Iris pigment epithelial cell (primary cell): ENCODE results near the gene CKB.
"Not testable (repeated sequence)": the region's sequence is repeated elsewhere in the genome, so short reads cannot be mapped to it uniquely, and the experiment has no call there.

Experiments used
- DNase-seq: peaks from one replicate; pipeline ENCODE4 v3.0.0-alpha.2; 2011; ENCODE audit warnings: low read depth

CKB gene

DNA sequence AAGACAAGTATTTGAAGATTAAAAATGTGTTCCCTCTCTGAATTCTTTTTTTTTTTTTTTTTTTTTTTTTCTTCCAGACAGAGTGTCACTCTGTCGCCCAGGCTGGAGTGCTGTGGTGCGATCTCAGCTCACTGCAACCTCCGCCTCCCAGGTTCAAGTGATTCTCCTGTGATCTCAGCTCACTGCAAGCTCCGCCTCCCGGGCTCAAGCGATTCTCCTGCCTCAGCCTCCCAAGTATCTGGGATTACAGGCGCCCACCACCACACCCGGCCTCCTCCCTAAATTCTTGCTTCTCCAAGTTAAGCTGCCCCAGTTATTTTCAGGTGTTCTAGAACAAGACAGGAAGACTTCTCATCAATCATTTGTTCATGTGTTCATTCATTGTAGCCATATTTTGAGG is 10.4 kb downstream of the CKB start:
- DNase-seq, result not testable (repeated sequence)

DNA sequence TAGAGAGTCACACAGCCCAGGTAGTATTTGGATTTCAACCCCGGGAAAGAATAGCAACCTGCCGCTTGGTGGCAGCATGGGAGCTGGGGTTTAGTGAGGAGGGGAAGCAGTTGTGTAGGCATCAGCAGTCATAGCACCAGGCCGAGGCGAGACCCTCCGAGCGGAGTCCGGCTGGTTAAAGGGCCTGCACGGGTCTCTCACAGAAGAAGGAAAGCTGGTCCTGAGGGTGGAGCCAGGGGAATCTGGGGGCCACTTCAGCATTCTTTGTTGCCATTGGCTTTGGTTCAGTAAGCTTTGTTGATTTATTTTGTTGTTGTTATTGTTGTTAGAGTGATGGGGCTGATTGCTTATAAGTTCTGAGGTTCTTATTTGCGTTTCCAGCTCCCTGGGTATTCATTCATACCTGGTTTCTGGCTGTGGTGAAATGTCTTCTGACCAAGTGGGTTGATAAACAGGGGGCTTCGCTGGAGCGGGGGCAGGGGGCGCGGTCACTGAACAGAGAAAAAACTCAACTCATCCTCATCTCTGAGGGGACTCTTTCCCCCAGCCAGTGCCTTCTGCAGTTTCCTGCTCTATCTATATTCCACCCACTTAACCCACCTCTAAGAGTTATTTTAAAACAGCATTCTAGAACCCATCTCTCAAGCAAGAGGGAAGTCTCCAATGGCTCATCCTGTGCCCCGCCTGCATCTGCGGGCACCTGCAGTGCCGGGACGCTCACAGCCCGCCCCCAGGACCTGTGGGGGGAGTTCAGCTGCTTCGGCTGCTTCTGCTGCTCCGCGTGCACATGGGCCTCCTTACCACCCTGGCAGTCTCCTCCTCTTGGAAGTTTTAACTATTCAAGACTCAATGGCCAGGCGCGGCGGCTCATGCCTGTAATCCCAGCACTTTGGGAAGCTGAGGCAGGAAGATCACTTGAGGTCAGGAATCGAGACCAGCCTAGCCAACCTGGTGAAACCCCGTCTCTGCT is 11.6 kb downstream of the CKB start:
- no peak for DNase-seq

DNA sequence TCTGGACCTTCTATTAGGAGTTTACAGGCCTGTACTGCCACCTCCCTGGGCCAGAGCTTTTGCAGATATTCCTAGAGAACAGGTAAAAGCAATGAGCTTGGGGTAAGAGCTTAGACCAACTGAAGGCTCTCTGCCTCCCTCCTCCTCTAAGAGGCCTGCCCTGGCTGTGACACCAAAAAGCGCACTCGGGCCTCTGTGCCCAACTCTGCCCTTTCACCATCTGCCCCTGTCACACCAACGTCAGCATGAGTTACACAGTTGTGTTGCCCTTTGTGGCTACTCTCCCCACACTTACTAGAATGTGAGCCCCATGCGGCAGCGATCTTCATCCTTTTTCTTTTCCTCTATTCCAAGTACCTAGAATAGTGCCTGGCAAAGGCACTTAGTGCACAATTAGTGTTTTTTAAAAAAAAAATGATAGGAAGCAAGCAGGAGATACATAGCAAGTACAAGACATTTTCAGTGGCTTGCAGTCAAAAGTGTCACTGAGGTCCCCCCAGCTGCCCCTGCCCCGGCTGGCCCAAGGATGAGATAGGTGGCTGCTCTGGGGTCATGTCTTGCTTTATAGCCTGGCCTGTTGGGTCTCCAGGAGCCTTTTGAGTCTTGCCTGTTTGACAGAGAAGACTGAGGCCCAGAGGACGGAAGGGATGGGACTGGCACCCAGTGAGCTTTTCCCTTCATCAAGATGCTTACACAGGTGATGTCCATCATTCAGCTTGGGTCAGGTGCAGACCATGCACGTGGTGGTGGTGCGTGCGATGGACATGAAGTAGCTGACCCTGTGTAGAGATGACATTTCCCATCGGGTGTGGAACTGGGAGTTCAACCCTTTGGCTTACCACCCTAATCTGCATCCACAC is 12.5 kb downstream of the CKB start:
- no peak for DNase-seq

DNA sequence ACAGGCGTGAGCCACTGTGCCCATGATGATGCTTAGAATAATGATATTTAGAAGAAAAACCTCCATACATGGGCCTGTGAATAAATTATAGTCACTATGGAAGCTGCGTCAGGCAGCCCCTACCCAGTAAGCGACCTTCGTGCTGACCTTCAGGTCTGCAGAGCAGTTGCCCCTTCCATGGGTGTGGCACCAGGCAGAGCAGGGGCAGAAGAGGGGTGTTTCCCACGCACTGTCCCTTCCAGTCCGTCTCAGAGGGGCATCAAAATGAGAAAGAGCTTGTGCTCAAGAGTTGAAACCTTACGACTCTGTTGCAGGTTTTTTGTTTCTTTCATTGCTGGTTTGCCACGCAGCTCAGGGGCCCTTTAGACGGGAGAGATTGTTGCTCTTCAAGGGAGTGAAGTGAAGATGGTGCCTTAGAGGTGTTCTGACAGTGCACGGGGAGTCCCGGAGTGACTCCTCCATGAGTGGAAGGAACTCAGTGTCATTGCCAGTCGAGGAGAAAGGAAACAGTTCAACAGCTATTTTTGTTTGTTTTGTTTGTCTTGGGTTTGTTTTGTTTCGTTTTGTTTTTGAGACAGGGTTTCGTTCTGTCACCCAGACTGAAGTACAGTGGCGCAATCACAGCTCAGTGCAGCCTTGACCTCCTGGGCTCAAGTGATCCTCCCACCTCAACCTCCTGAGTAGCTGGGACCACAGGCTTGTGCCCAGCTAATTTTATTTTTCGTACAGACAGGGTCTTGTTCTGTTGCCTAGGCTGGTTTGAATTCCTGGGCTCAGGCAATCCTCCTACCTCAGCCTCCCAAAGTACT is 13.9 kb downstream of the CKB start:
- no peak for DNase-seq

DNA sequence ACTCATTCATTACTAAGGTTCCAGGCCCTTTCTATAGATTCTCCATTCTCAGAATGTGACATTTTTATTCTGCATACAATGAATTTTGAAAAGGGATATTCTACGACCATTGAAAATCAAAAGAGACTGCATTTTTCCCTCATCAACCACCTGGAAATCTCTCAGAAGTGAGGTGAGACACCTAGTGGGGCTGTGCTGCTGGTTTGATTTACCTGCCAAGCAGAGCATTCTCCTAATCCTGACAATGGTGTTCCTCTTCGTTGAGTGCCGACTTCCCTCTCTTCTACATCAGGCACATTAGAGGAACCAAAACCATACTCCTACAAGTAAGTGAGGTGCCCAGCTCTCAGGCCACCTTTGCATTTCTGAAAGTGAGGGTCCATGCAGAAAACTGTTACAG is 14.9 kb downstream of the CKB start:
- DNase-seq, result no peak

DNA sequence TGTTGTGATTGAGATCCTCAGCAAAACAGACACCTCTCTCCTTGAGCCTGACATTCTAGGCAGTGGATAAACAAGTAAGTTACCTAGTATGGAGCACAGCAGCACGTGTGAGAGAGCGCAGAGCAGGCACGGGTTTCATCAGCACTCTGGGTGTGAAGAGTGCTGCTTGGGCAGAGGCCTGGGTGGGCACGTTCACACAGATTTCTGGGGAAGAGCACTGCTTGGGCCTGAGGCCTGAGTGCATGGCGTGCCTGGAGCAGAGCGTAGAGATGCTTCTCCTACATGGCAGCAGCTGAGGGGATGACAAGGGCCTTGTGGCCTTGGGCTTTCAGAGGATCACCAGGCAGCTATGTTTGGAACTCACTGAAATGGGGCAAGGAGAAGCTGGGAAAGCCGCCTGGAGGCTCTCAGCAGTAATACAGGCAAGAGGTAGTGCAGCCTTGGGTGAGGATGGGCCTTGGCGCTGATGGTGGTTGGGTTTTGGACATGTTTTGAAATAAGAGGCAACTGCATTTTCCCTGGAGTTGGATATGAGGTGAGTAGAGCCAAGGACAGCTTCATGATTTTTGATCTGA is 17.6 kb downstream of the CKB start:
- no peak for DNase-seq

DNA sequence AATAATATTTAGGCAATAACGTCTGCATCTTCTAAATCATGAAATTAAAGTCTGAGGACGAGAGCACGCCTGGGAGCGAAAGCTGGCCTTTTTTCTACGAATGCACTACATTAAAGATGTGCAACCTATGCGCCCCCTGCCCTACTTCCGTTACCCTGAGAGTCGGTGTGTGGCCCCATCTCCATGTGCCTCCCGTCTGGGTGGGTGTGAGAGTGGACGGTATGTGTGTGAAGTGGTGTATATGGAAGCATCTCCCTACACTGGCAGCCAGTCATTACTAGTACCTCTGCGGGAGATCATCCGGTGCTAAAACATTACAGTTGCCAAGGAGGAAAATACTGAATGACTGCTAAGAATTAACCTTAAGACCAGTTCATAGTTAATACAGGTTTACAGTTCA is 19.3 kb downstream of the CKB start:
- DNase-seq, result no peak

DNA sequence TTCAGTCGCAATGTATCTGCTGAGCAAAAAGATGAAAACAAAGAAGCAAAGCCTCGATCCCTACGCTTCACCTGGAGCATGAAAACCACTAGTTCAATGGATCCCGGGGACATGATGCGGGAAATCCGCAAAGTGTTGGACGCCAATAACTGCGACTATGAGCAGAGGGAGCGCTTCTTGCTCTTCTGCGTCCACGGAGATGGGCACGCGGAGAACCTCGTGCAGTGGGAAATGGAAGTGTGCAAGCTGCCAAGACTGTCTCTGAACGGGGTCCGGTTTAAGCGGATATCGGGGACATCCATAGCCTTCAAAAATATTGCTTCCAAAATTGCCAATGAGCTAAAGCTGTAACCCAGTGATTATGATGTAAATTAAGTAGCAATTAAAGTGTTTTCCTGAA is 19.8 kb downstream of the CKB start:
- DNase-seq, result no peak

DNA sequence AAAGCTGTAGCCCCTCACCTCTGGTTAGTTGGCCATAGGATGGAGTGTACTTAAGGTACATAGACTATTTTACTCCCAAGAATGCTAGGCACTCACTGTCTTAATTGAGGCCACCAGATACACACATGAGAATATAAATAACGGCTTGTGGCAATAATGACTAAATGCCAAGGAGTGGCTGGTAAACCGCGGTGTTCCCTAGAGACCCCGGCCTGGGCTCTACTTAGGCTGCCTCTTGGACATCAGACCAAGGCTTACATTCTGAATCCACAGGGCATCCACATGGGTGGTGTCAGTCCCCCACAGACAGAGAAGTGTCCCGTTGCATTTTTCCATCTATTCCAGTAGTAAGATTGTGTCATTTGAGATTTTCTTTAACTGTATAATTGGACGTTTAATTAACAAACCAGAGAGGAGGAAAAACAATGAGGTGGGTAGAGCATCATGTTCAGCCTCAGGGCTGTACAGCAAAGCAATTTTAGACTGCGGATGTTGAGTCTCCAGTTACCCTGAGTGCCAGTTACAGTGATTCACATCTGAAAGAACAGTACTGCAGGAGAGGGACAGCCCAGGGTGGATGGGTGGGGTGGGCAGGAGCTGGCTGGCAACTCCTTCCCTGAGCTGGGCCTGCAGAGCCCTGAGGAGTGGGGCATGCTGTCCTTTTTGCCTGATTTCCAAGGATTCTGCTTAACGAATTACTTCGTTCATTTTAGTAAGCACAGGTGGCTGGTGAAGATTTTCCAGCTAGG is 20.5 kb downstream of the CKB start:
- DNase-seq, result no peak

DNA sequence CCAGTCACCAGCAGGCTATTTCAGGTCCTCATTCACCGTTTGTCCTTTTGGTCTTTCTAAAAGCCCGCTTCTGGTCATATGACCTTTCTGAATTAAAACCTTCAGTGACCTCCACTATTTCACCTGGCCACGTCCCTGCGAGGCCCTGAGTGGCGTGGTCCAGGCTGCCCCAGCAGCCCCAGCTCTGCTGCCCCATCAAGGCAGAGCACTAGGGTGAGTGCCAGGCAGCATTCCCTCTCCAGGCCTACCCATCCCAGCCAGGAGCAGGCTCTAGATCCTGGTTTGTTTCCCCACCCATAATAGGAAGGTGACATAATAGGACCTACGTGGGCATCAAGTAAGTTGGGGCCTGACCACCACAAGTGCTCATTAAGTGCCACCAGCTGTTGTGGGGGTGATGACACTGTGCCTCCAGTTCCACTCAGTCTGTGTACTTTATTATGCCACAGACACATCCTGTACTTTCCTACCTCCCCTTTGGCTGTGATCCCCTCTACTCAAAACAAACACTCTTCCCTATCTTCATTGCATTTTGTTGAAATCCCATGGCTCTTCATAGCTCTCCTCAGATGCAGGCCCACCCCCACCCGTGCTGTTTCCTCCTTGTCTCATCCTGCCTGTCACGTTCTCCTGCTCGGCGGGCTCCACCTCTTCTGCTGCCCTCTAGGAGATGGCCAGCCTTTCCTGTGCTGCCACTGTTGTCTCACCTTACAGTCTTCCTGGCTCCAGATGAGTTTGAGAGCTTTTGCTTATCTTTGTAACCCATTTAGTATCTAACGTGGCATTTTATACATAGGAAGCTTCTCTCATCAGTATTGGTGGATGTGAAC is 21.4 kb downstream of the CKB start:
- no peak for DNase-seq

DNA sequence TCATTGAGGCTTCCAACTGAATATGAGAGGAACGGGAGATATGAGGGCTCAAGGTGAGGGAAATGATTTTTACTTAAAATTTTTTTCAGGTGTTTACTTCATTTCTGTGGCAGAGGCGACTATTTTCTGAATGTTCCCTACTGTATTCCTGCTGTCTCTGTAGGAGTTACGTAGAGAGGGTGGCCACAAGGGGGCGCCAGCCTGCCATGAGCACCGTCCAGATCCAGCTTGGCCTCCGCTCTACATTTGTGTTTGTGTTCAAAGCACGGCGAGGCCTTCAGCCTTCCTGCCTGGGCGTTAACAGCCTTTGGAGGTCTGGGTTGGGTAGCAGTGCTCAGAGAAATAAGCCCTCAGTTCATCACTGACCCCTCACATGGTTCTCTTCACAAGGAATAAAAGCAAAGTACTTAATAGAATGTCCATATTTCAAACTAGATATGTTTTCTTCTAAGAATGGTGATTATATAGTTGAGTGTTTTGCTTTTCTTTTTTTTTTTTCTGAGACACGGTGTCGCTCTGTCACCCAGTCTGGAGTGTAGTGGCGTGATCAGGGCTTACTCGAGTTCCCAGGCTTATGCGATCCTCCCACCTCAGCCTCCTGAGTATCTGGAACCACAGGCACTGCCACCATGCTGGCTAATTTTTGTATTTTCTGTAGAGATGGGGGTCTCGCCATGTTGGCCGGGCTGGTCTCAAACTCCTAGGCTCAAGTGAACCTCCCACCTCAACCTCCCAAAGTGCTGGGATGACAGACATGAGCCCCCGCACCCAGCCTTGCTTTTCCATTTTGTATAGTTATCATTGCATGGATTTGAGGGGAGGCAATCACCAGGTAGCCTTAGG is 22.3 kb downstream of the CKB start:
- peak; percentile 86 for DNase-seq

DNA sequence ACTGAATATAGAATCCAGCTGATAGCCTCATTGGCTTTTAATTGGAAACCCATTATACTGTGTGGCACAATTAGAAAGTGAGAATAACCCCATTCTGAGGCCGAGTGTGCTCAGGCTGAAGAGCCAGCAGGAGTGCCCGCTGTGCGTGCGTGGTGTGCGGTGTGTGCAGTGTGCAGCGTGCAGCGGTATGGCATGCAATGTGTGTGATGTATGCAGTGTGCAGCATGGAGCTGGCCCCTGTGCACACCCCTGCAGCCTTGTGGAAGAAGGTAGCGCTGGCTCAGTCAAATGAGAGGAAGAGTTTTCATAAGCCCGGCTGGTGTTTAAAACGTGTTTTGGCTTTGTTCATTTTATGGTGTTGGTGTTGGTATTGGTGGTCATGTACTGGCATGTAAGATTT is 22.9 kb downstream of the CKB start:
- DNase-seq, result no peak

DNA sequence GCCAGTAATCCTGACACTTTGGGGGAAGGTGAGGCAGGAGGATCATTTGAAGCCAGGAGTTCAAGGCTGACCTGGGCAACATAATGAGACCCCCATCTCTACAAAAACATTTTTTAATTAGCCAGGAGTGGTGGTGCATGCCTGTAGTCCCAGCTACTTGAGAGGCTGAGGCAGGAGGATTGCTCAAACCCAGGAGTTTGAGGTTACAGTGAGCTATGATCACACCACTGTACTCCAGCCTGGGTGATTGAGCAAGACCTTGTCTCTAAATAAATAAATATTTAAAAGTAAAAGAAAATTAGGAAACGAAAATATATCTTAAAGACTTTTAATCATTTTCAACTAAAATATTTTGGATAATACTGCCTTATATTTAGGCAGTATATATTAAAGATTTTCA is 25.9 kb downstream of the CKB start:
- peak; percentile 65 for DNase-seq

DNA sequence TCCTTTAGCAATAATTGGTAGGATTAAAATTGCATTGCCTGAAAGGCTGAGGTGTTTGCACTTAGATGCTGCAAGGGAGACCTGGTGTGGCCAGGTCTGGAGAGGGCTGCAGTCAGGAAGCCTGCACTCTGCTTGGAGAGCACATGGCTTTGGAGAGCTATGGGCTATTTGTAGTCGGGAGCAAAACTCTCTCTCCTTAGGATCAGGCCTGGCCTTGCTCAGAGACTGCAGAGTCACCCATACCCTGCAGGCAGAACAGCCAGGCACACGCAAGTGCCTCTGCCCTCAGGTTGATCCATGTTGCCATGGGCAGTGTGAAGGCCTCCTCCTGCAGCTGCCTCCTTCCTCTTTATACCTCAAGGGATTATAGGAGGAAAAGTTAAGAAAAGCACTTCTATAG is 26.8 kb downstream of the CKB start:
- DNase-seq, result no peak

DNA sequence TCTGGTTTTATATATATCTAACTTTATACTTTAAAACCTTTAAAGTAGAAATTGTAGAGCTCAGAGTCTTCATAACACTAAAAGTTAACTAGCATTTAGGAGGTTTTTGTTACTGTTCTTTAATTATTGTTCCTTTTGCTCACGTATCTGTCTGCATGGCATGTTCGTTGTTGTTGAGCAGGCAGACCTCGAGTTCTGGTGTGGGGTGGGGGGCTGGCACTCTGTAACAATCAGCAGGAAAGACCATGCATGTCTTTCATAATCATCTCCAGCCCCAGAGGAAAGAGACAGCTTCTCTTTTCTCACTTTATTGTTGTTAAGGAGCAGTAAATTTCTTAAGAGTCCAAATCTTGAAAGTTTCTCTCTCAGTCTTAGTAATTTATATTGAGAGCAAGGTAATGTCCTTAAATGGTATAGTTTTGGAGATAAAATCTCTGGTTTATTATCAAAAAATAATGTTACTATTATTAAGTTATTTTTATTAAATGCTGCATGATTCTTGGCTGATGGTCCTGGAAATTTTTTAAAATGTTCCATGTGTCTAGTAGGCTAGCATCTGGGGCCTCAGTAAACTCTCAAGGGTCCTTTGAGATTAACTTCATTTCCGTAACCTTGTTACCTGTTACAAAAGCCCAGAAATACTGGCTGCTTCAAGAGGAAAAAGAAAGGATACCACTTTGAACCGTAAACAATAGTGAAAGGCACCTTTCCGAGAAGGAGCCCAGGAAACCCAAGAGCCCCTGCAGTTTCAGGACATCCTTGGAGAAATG is 30.3 kb downstream of the CKB start:
- no peak for DNase-seq

DNA sequence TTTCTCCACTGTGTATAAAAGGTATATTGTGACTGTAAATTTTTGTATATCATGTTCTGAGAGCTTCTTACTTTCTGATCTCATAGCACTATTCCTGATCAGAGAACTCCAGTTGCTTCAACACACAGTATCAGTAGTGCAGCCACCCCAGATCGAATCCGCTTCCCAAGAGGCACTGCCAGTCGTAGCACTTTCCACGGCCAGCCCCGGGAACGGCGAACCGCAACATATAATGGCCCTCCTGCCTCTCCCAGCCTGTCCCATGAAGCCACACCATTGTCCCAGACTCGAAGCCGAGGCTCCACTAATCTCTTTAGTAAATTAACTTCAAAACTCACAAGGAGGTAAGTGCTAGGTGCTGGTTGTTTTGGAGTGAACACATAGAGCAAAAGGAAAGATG is 30.9 kb downstream of the CKB start:
- DNase-seq, result no peak

DNA sequence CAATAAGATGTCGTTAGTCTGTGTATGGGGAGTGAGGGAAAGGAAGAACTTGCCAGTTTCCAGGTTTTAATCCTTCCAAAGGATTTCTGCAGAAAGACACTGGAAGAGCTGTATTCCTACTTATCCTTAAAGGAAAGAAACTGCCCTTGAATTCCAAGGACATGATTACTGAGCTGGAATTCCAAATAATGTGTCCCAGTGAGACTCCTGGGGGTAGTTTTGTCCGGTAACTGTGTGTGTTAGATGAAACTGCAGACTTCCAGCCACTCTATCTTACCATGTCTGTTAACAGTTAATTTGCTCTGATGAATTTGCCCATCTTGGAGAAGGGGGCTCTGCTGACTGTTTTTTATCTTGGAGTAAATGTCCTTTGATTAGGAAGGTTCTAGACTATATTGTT is 33.0 kb downstream of the CKB start:
- no peak for DNase-seq

DNA sequence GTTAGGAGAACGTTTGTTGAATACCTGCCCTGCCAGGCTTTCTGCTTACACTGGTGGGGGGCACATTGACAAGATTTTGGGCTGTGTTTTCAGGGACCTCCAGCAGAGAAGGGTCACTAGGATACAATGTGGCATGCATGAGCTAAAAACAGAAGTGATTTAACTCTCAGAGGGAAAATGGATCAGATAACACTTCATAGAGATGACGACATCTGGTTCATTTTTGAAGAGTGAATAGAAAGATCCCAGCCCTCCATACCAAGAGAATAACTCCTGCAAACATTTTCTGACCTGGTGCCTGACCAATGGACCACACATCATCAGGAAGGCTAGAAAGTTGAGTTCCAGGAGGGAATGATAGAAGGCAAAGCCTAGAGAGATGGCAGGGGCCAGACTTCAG is 33.7 kb downstream of the CKB start:
- DNase-seq, result peak; percentile 45

DNA sequence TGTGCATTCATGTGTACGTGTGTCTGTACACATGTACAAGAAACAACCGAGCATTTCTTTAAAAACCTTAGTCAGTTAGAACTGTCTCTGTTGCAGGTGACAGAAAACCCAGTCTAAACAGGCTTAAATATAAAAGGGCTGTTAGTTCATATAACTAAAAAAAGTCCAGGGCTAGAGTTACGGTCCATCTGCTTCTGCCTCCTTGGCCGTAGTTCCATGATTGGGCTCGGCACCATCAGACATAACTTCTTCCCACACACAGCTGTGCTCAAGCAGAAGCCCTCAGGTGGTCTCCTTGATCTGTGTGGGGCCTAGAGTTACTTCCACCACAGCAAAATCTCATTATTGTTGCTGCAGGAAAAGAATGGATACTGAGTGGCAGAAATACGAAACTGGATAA is 34.6 kb downstream of the CKB start:
- no peak for DNase-seq
